Measurements from ENCODE around the gene SOCS1.
"Not testable (repeated sequence)": the region's sequence is repeated elsewhere in the genome, so short reads cannot be mapped to it uniquely, and the experiment has no call there.

SOCS1 gene, protein sequence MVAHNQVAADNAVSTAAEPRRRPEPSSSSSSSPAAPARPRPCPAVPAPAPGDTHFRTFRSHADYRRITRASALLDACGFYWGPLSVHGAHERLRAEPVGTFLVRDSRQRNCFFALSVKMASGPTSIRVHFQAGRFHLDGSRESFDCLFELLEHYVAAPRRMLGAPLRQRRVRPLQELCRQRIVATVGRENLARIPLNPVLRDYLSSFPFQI

GRCh38 chr16:11255737-11256660 is at the start of gene SOCS1:
TSS of gene SOCS1 (minus strand) at chr16:11256204. CDS start at chr16:11255478, 726 bp downstream.
- peak; percentile 33 for DNase-seq

- no peak for DNase-seq
These were observed 47.6 kb upstream of the SOCS1 start for GRCh38 chr16:11303405-11304138.

DNA sequence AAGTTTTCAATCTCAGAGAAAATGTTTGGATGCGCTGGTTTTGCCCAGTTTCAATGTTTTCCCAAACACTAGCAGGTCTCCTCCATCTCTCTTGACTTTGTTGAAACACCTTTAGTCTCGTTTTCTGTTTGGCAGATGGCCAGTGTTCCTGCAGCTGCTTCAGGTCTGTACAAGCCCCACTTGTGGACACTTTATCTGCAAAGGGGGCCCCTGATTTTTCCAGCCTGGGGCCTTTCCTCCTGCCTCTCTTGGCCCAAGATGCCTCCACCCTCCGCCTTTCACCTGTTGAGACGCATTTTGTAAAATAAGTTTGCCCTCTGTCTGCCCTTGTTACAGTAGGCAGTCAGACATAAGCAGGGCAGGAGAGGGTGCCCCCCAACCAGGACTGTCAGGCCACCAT is 47.0 kb upstream of the SOCS1 start:
- DNase-seq = no peak

DNA sequence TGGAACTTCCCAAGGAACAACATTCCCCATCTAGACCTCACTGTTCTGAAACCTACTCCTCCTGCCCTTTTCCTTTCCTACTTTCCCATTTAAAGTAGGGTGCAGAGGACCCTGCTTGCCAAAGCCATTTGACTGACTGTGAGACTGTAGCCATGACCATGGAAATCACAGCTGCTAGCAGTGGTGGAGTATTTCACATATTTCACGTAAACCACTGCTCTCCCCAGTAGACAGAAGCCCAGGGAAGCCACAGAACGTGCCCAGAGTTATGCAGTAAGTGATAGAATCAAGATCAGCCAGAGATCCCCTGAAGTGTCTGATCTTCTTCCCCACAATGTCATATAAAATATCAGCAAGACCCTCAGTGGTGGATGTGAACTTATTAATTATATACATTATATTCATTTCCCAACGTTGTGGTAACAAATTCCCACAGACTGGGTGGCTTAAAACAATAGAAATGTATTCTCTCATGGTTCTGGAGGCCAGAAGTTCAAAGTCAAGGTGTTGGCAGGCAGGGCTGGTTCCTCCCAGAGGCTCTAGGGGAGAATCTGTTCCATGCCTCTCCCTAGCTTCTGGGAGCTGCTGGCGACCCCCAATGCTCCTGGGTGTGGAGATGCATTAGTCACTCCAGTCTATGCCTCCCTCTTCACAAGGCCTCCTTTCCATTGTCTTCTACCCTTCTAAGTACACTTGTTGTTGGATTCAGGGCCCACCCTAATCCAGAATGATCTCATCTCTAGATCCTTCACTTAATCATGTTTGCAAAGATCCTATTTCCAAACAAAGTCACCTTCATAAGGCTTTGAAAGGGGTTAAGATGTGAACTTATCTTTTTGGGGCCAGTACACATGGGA is 45.9 kb upstream of the SOCS1 start:
- no peak for DNase-seq

DNA sequence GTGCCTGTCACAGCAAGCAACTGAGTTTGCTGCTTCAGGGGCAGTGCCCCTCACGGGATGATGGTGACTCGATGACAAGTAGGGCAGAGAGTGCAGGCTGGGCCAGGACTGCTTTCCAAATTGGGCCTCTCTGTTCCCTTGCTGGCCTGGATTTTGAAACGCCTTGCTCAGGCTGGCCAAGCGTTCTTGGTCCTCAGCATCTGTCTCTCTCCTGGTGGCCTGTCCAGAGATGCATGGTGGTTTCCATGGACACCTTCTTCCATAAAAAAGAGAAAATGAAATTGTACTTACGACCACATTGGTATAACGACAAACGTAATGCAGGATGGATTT is 44.5 kb upstream of the SOCS1 start:
- DNase-seq = no peak

GRCh38 chr16:11299865-11300559 is 44.0 kb upstream of the SOCS1 start:
- DNase-seq = no peak

- DNase-seq = not testable (repeated sequence)
These were observed 43.0 kb upstream of the SOCS1 start for GRCh38 chr16:11298950-11299547.

GRCh38 chr16:11298143-11298900 is 42.3 kb upstream of the SOCS1 start:
- DNase-seq = no peak

DNA sequence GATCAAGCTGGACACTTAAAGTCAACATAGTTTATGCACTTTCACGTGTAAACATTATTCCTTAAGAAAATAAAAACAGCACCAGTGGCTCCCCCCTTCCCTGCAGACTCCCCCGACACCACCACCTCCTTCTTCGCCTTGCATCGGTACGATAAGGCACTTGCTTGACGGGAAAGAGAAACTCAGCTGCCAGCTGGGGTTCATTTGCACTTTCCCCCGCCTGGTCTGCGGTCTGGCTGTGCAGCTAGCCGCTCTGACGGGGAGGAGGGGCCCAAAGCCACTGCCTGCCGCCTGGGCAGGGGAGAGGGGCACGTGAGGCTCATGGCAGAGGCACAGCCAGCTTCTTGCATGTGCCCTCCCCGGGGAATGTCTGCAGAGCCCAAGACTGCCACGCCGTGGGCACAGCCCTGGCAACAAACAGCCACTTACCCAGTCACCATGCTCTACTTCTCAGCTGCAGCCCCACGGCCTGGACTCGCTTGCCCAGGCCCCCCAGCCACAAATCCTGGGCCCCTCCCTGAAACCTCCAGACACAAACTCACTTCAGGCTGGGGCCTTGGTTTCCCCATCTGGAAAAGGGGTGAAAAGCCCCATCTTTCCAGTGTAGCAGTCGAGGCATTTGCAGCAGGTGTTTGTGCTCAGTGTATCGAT is 41.6 kb upstream of the SOCS1 start:
- no peak for DNase-seq

DNA sequence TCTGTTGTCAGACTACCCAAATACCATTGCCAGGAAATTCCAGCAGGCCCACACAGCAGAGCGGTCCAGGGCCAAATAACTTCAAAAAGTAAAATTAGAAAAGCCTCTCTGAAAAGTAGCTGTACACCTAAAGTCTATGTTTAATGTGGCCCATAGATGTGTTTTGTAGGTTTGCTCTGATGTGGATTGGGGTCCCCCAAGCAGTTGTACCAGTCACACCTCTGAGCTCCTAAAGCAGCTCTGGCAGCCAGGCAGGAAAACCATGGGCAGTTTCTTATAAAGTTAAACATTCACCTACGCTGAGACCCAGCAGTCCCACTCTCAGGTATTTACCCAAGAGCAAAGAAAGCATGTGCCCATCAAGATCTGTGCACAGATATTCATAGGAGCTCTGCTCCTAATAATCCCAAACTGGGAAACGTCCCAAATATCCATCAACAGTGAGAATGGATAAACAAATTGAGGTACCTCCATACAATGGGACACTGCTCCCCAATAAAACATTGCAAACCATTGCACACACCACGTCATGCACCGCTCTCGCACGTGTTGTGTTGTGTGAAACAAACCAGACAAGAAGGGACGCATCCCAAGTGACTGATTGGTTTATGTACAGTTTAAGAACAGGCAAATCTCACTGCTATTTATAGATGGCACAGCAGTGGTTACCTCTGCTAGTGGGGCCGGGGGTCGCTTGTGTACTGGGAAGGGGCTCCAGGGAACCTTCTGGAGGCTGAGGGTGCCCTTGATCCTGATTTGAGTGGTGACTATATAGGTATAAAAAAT is 40.9 kb upstream of the SOCS1 start:
- DNase-seq = no peak

DNA sequence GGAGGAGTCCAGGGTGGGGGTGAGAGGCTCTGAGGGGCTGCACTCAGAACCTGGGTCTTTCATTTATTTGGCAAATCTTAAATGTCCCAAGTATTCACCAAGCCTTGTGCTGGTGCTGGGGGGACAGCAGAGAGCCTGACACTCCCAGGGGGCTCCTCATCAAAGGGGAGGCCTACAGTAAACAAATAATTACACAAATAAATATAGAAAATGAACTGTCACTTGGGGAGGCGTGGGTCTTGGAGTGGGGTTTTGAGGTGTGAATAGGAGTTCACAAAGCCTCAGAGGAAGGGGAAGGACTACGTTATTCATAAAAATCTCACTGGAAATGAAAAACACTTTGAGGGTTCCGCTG is 40.3 kb upstream of the SOCS1 start:
- no peak for DNase-seq

DNA sequence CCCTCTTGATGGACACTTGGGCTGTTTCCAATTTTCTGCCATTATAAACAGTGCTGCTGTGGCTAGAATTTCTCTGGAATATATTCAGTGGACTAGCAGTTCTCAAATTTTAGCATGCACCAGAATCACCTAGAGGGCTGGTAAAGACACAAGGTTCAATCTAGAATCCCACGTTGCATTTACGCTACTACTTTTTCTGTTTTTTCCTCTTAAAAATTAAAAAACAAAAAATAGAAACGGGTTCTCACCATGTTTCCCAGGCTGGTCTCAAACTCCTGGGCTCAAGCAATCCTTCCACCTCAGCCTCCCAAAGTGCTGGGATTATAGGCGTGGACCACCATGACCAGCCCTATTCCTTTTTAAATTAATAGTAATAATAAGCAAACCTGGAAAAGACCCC is 39.7 kb upstream of the SOCS1 start:
- no peak for DNase-seq

GRCh38 chr16:11292076-11292748 is 36.2 kb upstream of the SOCS1 start:
- no peak for DNase-seq

DNA sequence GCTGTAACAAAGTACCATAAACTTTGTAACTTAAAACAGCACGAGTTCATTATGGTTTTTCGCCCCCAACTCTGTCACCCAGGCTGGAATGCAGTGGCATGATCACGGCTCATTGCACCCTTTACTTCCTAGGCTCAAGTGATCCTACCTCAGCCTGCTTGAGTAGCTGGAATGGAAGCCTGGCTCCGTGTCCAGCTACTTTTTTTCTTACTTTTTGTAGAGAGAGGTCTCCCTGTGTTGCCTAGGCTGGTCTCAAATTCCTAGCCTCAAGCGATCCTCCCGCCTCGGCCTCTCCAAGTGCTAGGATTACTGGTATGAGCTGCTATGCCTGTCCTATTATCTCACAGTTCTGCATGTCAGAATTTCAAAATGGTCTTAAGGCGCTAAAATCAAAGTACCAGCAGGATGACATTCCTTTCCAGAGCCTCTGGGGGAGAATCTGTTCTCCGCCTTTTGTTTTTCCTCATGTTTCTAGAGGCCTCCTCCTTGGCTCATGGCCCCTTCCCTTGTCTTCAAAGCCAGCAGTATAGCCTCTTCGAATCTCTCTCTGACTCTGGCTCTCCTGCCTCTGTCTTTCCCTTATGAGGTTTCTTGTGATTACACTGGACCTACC is 35.2 kb upstream of the SOCS1 start:
- no peak for DNase-seq

DNA sequence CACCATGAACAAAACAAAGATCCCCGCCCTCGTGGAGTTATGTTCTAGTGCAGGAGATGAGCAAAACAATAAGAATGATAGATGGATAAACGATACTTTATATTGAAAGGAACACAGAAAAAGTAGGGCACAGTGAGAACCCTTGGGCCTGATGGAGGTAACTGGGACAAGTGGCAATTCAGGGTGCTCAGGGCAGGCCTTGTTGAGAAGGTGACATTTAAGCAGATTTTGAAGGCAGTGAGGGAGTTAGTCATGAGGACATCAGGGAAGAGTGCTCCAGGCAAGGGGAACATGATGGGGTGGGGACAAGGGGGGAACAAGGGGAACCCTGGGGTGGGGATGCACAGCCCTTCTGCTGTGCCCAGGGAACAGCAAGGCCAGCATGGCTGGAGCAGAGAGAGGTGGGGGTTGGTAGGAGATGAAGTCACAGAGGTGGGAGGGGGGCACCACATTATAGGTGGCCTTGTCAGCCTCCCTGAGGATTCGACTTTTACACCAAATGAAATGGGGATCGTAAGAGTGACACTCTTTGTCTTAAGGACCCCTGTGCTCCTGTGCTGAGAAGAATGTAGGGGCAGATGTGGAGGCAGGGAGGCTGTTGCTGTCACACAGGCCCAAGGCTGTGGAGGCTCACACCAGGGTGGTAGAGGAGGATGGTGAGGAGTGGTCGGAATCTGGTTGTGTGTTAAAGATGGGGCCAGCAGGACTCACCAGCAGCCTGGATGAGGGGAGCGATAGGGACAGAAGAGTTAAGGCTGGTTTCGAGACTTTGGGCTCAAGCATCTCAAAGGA is 34.3 kb upstream of the SOCS1 start:
- no peak for DNase-seq

- not testable (repeated sequence) for DNase-seq
These were observed 33.7 kb upstream of the SOCS1 start for GRCh38 chr16:11289696-11290095.

DNA sequence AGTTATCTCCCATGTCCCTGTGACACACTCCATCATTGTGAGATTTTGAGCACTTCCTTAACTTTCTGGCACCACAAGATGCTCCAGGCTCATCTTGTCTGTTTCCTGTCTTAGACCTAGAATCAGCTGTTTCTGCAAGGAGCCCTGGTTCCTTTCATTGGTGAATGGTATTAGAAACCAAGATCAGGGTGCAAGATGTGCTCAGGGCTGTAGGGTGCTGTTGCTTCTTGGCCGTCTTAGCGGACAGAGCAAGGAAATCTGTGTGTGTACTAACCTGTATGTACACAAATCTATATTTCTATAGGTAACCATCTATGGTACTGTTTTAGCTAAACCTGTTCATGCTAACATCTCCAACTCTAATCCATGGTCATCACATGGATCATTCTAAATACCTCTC is 33.2 kb upstream of the SOCS1 start:
- DNase-seq = no peak

DNA sequence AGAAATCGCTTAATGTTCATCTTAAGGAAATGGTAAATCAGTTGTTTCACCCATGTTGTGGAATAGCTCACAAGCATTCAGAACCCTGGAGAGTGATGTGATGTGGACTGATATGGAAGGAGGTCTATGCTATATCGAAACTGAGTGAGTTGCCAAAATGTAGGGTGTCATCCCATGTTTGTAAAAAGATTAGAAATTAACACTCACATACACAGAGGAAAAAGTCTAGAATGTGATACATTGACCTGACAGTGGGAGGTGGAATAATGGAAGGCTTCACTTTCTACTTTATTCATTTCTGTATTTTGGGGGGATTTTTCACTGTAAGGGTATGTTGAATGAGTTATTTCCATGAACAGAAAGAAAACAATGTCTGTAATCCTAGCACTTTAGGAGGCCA is 29.8 kb upstream of the SOCS1 start:
- no peak for DNase-seq

All from NCI-H187 treated with DMSO at 0.1 percent for 48 hours (cell line).